Tibial nerve (tissue), 4 donors: ENCODE data around the gene SHCBP1. TPM values are rescaled to one million over a fixed set of nuclear protein-coding genes. Genes with fewer than 3 reads are reported as not detected.

ENCODE experiments used
- DNase-seq, 2 donors: peaks; one replicate each; pipeline ENCODE4 v3.0.0-alpha.2; 2019; ENCODE audit warnings: low spot score in 2 of 2
- H3K27ac ChIP-seq, 4 donors: fragments of 200-600 bp; sonication (generic) in 3 of 4; one replicate each; pipeline ENCODE4 v1.5.1; 2017 to 2019; ENCODE audit warnings: mild to moderate bottlenecking in 1 of 4
- H3K27me3 ChIP-seq, 2 donors: fragments of 200-600 bp; sonication (generic) in 1 of 2; one replicate each; pipeline versions ENCODE4 v1.5.1 to v1.6.0; 2017 to 2019
- H3K36me3 ChIP-seq, 3 donors: fragments of 200-600 bp; sonication (generic); one replicate each; pipeline ENCODE4 v1.5.1; 2018 to 2019
- H3K4me1 ChIP-seq, 4 donors: fragments of 200-600 bp; sonication (generic) in 3 of 4; one replicate each; pipeline ENCODE4 v1.5.1; 2017 to 2019
- H3K4me3 ChIP-seq, 4 donors: fragments of 200-600 bp; sonication (generic) in 3 of 4; one replicate each; pipeline ENCODE4 v1.5.1; 2017 to 2019; ENCODE audit warnings: mild to moderate bottlenecking in 1 of 4, moderate library complexity in 1 of 4
- H3K9me3 ChIP-seq, 4 donors: fragments of 200-600 bp; sonication (generic) in 3 of 4; one replicate each; pipeline ENCODE4 v1.5.1; 2017 to 2019
- CTCF ChIP-seq, 5 experiments: fragments of 200-600 bp in 3 of 5; fragments of 450-650 bp in 2 of 5; sonication (generic) in 3 of 5; IDR thresholded peaks; one replicate each; pipeline ENCODE4 v1.5.1; 2016 to 2019; ENCODE audit warnings: antibody characterized with exemption in 5 of 5, mild to moderate bottlenecking in 3 of 5, moderate library complexity in 2 of 5
- EP300 ChIP-seq, 2 donors: sonication (generic); formaldehyde crosslinking; IDR thresholded peaks; one replicate each; pipeline ENCODE4 v1.6.1; 2017; ENCODE audit warnings: antibody characterized with exemption in 2 of 2, mild to moderate bottlenecking in 1 of 2
- POLR2A ChIP-seq, 2 donors: fragments of 450-650 bp; IDR thresholded peaks; one replicate each; pipeline ENCODE4 v1.6.1; 2017; ENCODE audit warnings: antibody characterized with exemption in 2 of 2, mild to moderate bottlenecking in 2 of 2, moderate library complexity in 2 of 2
- WGBS, 2 donors: methylation state at CpG; one replicate each; pipeline ENCODE4 v1.1.5; 2018; 5-methylcytosine and 5-hydroxymethylcytosine counted together
- total RNA-seq, 4 donors: library from RNA; depleted of rRNA; stranded (reverse); fragments of >200 nt; gene quantifications; one replicate each; pipeline ENCODE4 v1.1.0, GENCODE V29; 2016

Gene SHCBP1
- total RNA-seq, 4 donors from 2014 or later = under 0.01 to 3.5 (median 1.4) TPM

GRCh38 chr16:46569231-46569735 lies 51.9 kb downstream of the SHCBP1 start:
- H3K9me3 ChIP-seq = peaks cover 0 to 3% (median 0%) of the 10 kb centered on the region in 4 donors
- H3K36me3 ChIP-seq = no peaks in the 10 kb centered on the region
- H3K27ac ChIP-seq = no peak overlapping the region
- no peak for TF ChIP-seq EP300 (IDR thresholded peaks at IDR 0.05)
- TF ChIP-seq CTCF (IDR thresholded peaks at IDR 0.05) = no peak
- H3K27me3 ChIP-seq = no peaks in the 10 kb centered on the region
- DNase-seq = no peak
- 86 to 90% methylated on average over 21 to 23 of the region's 27 CpGs for WGBS, 2 donors
- no peak overlapping the region for H3K4me3 ChIP-seq
- no peaks in the 10 kb centered on the region for H3K4me1 ChIP-seq

GRCh38 chr16:46568472-46569230 lies 52.5 kb downstream of the SHCBP1 start:
- Histone ChIP-seq H3K27me3 (no peaks in the 10 kb centered on the region), H3K27ac (no peak overlapping the region), H3K4me3 (no peak overlapping the region), H3K4me1 (no peaks in the 10 kb centered on the region), H3K36me3 (no peaks in the 10 kb centered on the region), H3K9me3 (peaks cover 0 to 3% (median 0%) of the 10 kb centered on the region in 4 donors)
- TF ChIP-seq CTCF (IDR thresholded peaks at IDR 0.05) = no peak
- TF ChIP-seq POLR2A (IDR thresholded peaks at IDR 0.05) = no peak
- no peak for TF ChIP-seq EP300 (IDR thresholded peaks at IDR 0.05)
- 85 to 88% methylated on average over 42 of the region's 42 CpGs for WGBS, 2 donors
- no peak for DNase-seq

- H3K4me3 ChIP-seq = no peak overlapping the region
- TF ChIP-seq POLR2A (IDR thresholded peaks at IDR 0.05) (no peak), CTCF (IDR thresholded peaks at IDR 0.05) (no peak), EP300 (IDR thresholded peaks at IDR 0.05) (no peak)
- H3K27ac ChIP-seq = no peak overlapping the region
- no peaks in the 10 kb centered on the region for H3K27me3 ChIP-seq
- WGBS, 2 donors = 57 to 63% methylated on average over 3 of the region's 3 CpGs
- H3K4me1 ChIP-seq = no peaks in the 10 kb centered on the region
- H3K36me3 ChIP-seq = no peaks in the 10 kb centered on the region
- H3K9me3 ChIP-seq = no peaks in the 10 kb centered on the region
- DNase-seq = no peak
Observed at GRCh38 chr16:46562979-46563378, 58.2 kb downstream of the SHCBP1 start.

- no peak for TF ChIP-seq CTCF (IDR thresholded peaks at IDR 0.05)
- no peak for TF ChIP-seq POLR2A (IDR thresholded peaks at IDR 0.05)
- no peak for TF ChIP-seq EP300 (IDR thresholded peaks at IDR 0.05)
- Histone ChIP-seq H3K4me3 (no peak overlapping the region), H3K36me3 (no peaks in the 10 kb centered on the region), H3K27me3 (peaks cover 0 to 4% of the 10 kb centered on the region in 2 donors), H3K27ac (no peak overlapping the region), H3K9me3 (no peaks in the 10 kb centered on the region), H3K4me1 (peaks cover 0 to 4% (median 0%) of the 10 kb centered on the region in 4 donors)
- 16 to 18% methylated on average over 1 of the region's 1 CpG for WGBS, 2 donors
- DNase-seq = no peak
Observed at GRCh38 chr16:46558018-46558417, 63.2 kb downstream of the SHCBP1 start.

GRCh38 chr16:46555951-46556350 lies 65.2 kb downstream of the SHCBP1 start:
- Histone ChIP-seq H3K9me3 (no peaks in the 10 kb centered on the region), H3K4me1 (peaks cover 0 to 4% (median 0%) of the 10 kb centered on the region in 4 donors), H3K27ac (no peak overlapping the region), H3K4me3 (no peak overlapping the region), H3K27me3 (peaks cover 0 to 4% of the 10 kb centered on the region in 2 donors), H3K36me3 (no peaks in the 10 kb centered on the region)
- TF ChIP-seq POLR2A (IDR thresholded peaks at IDR 0.05) = no peak
- no peak for DNase-seq
- 72% methylated on average over 3 of the region's 3 CpGs for WGBS, 2 donors
